Stomach (tissue), 4 donors: ENCODE measurements around the gene TBC1D20.
"Not testable (repeated sequence)": the region's sequence is repeated elsewhere in the genome, so short reads cannot be mapped to it uniquely, and the experiment has no call there.

Source experiments
- POLR2AphosphoS5 ChIP-seq, 3 donors: sonication (generic); formaldehyde crosslinking; IDR thresholded peaks; one replicate each; pipeline ENCODE4 v1.6.1; 2016; ENCODE audit warnings: antibody characterized with exemption in 3 of 3
- TF ChIP-seq, protein P1 (sequence below), 7 experiments: fragments of 450-650 bp in 4 of 7; fragments of 200-600 bp in 3 of 7; sonication (generic) in 3 of 7; IDR thresholded peaks; one replicate each; pipeline ENCODE4 v1.5.1; 2016 to 2019; ENCODE audit warnings: antibody characterized with exemption in 7 of 7, control low read depth in 2 of 7, mild to moderate bottlenecking in 1 of 7

DNA sequence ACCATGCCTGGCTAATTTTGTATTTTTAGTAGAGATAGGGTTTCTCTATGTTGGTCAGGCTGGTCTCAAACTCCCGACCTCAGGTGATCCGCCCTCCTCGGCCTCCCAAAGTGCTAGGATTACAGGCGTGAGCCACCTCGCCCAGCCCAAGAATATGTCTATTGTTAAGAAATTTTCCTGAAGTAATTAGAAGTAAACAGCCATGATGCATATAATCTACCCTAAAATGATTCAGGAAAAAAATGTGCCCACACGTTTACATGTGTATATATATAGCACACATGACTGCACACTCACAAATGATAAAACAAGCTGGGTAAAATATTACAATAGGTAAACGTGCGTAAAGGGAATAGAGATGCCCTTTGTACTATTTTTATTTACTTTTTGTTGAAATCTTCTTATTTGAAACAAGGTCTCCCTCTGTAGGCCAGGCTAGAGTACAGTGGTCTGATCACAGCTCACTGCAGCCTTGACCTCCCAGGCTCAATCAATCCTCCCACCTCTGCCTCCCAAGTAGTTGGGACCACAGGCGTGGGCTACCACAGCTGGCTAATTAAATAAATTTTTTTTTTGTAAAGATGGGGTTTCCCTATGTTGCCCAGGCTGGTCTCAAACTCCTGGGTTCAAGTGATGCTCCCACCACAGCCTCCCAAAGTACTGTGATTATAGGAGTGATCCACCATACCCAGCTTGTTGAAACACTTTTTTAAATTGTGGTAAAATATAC, 48.2 kb upstream of the TBC1D20 start:
- TF ChIP-seq, protein P1, sequence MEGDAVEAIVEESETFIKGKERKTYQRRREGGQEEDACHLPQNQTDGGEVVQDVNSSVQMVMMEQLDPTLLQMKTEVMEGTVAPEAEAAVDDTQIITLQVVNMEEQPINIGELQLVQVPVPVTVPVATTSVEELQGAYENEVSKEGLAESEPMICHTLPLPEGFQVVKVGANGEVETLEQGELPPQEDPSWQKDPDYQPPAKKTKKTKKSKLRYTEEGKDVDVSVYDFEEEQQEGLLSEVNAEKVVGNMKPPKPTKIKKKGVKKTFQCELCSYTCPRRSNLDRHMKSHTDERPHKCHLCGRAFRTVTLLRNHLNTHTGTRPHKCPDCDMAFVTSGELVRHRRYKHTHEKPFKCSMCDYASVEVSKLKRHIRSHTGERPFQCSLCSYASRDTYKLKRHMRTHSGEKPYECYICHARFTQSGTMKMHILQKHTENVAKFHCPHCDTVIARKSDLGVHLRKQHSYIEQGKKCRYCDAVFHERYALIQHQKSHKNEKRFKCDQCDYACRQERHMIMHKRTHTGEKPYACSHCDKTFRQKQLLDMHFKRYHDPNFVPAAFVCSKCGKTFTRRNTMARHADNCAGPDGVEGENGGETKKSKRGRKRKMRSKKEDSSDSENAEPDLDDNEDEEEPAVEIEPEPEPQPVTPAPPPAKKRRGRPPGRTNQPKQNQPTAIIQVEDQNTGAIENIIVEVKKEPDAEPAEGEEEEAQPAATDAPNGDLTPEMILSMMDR (IDR thresholded peaks at IDR 0.05), result not testable (repeated sequence)
- not testable (repeated sequence) for TF ChIP-seq POLR2AphosphoS5 (IDR thresholded peaks at IDR 0.05)
